Lower leg skin (tissue), 3 donors: ENCODE data around the gene GET3.

Experiments
- CTCF ChIP-seq, 3 donors: fragments of 450-650 bp; IDR thresholded peaks; one replicate each; pipeline ENCODE4 v1.5.1; 2016; ENCODE audit warnings: antibody characterized with exemption in 3 of 3, mild to moderate bottlenecking in 3 of 3, moderate library complexity in 2 of 3
- POLR2A ChIP-seq, 2 donors: fragments of 450-650 bp; IDR thresholded peaks; one replicate each; pipeline ENCODE4 v1.6.1; 2016 to 2017; ENCODE audit warnings: antibody characterized with exemption in 2 of 2, mild to moderate bottlenecking in 1 of 2, moderate library complexity in 1 of 2

- TF ChIP-seq CTCF (IDR thresholded peaks at IDR 0.05) (no peak), POLR2A (IDR thresholded peaks at IDR 0.05) (no peak)
Measured at GRCh38 chr19:12715102-12715501, 22.2 kb upstream of the GET3 start.
